NCI-H1694 (cell line): ENCODE results near the gene HECW1.
A peak's percentile ranks its signal among the peaks of the same experiment; 100 is the strongest.
"Not testable (repeated sequence)": the region's sequence is repeated elsewhere in the genome, so short reads cannot be mapped to it uniquely, and the experiment has no call there.

Experiments
- DNase-seq: peaks from one replicate; lab custom pipeline; 2025; lab: John Stamatoyannopoulos, UW

Gene HECW1

DNA sequence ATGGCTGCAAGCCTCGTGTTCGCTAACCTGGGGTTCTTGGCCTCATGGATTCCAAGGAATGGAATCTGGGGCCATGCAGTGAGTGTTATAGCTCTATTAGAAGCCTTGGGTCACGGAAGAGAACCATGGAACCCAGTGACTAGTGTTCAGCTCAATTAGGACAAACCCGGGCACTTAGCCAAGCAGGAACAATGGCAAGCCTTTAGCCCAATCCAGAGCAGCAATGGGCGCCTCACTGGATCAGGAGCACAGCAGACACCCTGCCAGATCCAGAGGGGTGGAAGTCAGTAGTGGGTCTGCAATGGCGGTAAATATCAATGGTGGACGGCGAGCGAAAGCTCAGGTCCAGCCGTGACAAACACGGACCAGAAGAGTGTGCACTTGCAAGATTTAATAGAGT lies 98.1 kb downstream of the HECW1 start:
- not testable (repeated sequence) for DNase-seq

DNA sequence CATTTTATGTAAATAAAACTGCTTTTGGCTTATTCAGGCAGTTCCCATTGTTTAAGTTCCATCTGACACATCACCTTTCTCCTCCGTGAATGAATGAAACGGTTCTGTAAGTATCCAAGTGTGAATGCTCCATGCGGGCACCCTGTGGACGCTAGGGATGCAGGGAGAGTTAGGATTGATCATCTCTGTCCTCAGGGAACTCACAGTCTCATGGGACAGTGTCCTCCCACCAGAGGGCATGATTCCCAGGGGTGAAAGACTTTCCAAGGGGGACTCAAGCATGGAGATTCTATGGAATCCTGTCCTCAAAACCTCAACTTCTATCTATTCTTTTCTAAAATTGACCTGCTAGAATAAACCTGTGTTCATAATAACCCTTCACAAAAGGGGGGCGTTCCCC lies 98.8 kb downstream of the HECW1 start:
- no peak for DNase-seq

DNA sequence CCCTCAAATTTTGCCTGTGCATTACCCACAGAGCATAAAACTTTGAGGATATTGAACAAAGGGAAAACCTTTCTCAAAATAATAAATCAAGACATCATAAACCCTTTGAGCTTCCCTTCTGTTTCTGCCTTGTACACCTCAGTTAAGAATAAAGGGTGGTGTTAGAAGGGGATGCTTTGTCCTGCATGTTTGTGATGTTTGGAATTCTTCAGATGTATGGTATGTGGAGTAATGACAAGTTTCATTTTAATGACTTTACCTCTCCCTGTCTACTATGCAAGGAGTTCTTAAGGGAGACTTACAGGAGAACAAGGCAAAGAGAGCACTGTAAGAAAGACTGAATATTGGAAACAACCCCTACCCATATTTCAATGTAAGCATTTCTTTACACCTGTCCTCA lies 99.2 kb downstream of the HECW1 start:
- DNase-seq: no peak

DNA sequence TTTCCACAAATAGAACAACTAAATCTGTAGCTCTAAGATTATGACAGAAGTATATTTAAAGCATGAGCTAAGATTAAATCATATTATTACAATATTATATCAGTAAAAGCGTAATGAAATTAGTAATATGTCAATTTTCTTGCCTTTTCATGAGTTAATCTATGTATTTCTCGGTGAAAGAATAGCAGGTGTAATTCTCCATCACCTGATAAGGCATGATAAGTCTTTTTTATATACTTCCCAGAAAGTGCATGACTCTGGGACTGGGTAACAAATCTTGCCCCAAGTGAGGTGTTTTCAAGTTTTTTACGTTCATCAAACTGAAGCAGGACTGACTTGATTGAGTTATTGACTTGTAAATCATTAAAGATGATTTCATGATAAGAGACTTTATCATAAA lies 100.5 kb downstream of the HECW1 start:
- DNase-seq: no peak

DNA sequence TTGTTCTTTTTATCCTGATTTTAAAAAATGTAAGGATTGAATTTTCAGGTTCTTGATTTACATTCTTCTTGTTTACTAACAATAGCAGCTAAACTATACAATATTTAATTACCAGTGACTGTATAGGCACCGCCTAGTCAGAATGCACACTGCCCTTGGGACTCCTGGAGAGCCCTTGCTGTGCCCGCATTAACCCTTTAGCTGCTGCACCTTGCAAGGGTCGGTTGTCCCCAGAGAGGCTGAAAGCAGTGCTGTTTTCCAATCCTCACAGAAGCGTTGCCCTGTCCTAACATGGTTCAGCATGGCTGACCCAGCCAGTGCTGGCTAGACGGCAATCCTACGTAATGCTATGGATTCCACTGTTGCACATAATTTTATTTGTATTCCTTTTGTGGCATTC lies 102.6 kb downstream of the HECW1 start:
- no peak for DNase-seq

DNA sequence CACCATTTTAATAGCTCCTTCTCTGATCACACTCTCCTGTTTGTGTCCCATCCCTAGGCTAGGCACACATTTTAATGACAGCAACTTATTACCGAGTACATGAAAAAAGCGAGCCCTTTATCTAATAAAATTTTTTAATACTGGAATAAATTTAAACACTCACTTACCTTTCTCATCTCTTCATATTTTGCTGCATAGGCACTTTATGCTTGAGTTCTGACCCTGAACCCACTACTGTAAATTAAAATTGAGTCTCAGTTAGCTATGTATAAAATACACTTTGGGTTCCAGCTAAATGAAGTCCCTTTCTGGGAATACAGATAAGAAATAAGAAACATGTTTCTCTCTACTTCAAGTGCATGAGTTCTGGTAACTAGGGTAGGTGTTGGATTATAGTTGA lies 104.6 kb downstream of the HECW1 start:
- no peak for DNase-seq

DNA sequence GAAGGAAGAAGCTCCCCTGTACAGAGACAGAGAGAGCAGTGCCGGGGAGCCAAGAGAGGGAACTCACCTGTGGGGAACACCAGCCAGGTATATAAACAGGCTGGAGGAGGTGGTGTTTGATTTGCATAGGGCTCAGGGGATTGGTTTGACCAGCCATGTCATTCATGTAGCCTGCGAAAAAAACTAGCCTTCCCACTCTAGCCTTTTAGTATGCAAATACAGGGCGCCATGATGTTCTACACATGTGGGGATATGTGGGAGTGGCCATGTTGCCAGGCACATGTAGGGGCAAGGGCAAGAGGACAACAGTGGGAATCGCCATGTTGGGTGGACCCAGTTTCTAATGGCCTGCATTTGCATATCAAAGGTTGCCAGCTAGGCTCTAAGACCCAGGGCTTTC lies 106.5 kb downstream of the HECW1 start:
- DNase-seq: not testable (repeated sequence)

DNA sequence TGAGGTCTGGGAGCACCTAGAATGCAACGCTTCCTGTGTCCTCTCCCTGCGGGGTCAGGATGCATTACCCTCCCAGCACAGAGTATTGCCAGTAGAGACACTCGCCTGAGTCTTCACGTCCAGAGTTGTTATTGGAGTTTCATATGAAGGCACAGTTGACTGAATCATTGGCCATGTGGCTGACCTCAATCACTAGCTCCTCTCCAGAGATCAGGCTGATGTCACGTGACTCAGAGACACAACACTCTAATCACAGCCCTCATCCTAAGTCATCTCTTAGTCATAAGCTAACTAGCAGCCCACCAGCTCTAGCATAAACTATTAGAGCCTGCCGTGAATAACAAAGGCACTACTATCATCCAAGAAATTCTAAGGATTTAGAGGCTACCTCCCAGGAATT lies 107.8 kb downstream of the HECW1 start:
- DNase-seq: no peak

DNA sequence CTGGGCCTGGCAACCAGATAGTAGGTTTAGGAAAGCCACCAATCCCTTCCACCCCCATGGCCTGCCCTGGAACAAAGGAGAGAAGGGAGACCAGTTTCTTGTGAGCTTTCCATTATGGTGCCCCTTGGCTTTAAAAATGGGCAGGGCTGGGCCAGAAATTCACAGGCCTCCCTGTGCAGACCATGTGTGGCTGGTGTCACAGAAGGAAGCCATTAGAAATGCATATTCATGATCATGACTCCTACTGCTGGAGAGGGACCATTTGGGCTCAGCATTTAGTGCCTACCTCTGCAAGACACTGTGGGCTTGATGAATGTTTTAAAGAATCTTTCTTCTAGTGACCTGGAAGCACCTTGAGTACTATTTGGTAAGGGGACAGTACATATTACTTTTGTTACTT lies 108.3 kb downstream of the HECW1 start:
- DNase-seq: no peak

DNA sequence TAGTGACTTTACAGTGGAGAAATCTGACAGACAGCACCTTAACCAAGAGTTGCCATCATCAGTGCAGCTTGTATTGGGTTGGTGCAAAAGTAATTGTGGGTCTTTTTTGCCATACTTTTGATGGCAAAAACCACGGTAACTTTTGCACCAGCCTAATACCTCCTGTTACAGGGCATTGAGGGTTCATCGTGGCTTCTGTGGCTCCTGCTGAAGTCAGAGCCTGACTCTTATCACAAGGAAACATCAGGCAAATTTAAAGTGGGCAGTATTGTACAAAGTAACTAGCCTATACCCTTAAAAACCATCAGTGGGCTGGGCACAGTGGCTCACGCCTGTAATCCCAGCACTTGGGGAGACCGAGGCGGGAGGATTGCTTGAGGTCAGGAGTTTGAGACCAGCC lies 117.4 kb downstream of the HECW1 start:
- DNase-seq: no peak

DNA sequence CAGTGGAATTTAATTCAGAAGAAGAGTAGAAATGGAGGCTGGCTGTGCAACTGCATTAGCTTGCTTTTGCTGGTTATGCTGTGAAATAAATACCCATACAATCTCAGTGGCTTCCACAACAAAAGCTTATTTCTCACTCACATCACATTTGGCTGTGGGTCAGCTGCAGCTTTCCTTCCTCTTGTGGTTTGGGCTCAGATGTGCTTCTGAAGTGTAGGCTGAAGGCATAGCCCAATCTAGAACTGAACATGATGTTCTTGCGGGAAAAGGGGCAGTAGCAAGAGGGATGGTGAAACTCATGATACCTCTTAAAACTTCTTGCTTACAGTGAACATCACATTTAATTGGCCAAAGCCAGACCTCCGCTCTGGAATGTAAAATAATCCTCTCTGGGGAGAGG lies 119.9 kb downstream of the HECW1 start:
- DNase-seq: no peak

DNA sequence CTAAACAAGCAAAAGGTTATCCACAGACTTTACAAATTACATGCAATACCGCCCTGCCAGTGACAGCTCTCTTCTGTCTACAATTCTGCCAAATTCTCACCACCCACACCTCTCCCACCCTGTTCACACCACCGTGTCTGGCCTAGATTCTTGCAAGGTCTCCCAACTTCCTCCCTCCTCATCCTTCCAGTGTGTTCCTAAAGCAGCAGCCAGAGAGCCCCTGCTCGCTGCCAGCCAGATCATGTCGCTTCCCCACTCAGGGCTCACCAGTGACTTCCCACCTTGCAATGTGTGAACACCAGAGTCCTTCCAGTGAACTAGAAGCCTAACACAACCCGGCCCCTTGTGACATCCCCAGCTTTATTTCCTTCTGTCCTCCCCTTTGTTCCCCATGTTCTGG lies 121.6 kb downstream of the HECW1 start:
- DNase-seq: no peak

DNA sequence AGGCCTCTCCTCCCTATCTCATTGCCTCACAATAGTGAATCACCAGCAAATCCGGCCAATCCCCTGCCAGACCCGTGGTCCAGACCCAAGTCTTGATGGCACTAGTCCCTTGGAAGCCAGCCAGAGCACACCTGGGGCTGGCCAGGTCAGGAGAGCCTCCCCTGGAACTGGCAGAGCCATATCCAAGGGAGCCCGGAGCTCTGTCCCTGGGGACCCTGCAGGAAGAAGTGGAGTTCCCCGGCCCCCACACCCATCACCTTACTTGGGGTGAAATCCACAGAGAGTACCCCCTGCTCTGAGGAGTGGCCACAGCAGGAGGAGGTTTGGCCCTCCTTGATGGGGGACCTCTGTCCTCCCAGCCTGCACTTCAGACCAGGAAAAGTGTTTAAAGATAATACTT lies 122.5 kb downstream of the HECW1 start:
- no peak for DNase-seq

DNA sequence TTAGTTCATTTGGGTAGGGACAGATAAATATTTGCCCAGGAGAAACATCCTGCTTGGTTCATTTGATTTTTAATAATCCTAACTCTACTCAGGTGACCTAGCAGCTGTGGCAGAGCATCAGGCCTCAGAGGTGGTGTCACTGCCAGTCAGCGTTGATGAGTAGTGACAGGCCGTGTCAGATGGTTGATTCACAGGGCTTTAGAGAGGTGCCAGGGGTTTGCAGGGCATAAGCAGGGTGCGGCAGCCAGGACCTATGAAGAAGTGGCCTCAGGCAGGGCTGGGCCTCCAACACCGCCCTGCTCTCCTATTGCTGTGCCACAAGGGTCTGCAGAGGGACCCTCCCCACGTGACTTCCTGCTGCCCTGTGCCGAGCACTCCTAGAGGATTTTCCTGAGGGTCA lies 128.1 kb downstream of the HECW1 start:
- no peak for DNase-seq

DNA sequence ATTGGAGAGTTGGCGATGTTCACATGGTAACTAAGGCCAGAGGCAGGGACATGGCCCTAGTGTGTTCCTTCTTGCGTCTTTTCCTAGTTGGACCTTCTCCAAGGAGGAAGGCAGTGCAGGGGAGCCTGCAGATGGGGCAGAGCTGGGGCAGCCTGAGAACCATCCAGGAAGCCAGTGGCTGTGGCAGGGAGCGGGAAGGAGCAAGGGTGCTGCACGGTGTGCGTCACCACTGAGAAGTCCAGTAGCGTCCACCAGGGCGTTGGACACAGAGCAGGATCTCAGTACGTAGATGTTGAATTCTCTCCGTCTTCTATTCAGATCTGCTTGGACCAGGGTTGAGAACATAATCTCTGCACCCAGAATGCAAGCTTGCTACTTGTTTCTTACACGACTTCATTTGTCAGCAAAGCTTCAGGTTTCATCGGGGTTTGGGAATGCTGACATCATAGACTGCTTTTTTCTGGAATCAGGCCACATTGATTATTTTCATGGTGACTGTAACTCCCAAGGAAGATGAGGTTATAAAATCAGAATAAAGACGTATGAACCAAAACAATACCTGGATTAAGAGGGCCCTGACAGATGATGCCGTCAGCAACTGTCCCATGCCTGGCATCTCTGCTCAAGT lies 130.3 kb downstream of the HECW1 start:
- DNase-seq: no peak

DNA sequence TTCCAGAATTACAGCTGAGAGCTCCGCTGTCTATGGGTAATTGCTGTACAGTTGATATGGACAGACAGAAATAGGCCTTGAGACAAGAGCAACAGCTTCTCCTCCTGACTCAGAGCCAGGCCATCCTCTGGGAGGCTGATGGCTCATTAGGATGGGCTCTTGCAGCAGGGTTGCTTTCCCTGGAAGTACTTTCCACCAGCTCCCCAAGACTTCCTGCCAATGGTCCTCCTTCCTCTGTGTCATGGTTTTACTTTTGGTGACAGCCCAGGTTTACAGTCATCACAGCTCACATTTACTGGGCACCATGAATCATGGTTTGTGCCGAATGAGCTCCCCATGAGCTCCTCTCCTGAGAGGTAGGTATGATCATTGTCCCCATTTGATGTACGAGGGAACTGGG lies 131.8 kb downstream of the HECW1 start:
- DNase-seq: no peak

DNA sequence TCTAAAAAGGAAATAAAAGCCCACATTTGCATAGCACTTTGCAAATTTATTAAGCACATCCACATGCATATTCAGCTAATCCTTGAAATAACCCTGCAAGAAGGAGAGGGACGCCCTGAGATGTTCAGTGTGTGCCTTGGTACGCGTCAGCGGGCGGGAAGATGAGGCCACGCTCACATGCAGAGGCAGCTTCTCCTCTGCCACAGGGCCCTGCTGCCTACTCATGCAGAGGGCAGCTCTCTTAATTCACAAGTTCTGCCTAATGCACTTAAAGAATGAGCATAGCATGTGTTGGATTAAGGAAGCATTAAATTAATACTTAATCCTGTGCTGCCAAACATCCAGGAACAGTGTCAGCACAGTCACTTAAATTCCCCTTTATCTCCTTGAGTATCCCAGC lies 132.3 kb downstream of the HECW1 start:
- no peak for DNase-seq

DNA sequence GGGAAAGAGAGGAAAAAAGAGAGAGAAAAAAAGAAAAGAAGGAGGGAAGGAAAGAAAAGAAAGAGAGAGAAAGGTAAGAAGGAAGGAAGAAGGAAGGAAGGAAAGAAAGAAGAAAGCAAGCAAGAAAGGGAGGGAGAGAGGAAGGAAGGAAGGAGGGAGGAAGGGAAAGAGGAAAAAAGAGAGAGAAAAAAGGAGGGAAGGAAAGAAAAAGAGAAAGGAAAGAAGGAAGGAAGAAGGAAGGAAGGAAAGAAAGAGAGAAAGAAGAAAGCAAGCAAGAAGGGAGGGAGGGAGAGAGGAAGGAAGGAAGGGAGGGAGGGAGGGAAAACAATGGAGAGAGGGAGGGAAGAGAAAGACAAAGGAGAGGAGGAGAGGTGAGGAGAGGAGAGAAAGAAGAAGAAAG lies 135.3 kb downstream of the HECW1 start:
- no peak for DNase-seq

DNA sequence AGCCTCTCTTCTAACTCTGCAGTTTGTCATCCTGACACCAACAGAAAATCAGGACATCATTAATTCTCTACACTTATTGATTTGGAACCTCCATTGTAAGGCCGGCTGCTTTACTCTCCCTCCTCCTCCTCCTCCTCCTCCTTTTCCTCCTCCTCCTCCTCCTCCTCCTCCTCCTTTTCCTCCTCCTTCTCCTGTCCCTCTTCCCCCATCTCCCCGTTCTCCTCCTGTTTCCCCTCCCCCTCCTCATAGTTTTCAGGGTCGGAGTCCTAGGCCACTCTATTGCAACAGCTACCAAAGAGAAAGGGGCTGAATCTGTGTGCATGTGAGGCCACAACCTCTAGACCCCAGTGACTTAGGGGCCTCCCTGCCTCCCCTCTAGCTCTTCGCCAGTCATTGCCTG lies 136.1 kb downstream of the HECW1 start:
- no peak for DNase-seq

DNA sequence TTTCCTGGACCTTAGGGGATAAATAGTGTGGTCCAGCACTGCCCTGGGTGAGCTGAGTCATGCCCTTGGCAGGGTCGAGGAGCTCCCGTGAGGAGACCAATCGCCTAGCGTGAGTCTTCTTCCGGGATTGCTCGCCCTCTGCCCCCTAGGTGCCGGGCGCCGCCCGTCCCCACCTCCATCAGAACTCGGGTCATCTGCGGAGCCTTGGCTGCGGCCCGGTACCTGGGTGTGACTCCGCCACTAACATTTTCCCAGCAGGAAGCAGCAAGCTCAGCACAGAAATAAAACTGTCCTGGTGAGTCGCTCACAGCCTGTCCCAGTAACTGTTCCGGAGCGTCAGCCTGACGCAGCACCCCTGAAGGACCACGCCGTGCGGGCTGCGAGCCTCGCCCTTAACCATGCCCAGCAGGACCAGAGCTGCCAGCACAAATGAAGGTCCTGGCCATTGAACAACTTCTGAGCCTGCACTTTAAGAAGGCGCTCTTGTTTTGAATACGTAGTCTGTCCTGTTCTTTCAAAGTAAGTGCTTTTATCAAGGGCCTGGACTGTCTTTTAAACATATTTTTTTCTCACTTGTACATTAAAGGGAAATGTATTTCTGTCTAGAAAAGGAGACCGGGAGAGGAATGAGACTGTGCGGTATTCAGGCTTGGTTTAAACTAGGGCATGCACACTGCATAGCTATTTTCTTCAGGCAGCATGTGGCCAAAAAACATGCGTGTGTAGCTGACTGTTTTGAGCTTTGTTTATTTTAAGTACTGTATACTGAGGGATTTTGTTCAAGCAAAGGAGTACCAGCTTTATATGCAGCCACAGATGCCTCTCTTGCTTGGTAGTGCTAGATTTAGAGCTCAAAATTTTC lies 136.7 kb downstream of the HECW1 start:
- no peak for DNase-seq

DNA sequence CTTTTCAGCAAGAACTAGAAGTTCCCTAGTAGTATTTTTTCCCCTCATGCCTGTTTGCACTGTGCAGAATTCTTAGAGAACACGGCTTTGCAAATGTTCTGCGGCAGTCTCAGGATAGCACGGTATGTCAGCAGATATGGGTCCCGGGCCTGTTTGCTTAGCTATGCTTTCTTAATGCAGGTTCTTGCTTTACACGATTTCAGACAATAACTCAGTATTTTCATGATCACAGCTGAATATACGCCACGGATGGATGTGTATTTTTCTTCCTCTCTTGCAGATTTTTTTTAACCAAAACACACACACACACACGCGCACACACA lies 137.3 kb downstream of the HECW1 start:
- no peak for DNase-seq

DNA sequence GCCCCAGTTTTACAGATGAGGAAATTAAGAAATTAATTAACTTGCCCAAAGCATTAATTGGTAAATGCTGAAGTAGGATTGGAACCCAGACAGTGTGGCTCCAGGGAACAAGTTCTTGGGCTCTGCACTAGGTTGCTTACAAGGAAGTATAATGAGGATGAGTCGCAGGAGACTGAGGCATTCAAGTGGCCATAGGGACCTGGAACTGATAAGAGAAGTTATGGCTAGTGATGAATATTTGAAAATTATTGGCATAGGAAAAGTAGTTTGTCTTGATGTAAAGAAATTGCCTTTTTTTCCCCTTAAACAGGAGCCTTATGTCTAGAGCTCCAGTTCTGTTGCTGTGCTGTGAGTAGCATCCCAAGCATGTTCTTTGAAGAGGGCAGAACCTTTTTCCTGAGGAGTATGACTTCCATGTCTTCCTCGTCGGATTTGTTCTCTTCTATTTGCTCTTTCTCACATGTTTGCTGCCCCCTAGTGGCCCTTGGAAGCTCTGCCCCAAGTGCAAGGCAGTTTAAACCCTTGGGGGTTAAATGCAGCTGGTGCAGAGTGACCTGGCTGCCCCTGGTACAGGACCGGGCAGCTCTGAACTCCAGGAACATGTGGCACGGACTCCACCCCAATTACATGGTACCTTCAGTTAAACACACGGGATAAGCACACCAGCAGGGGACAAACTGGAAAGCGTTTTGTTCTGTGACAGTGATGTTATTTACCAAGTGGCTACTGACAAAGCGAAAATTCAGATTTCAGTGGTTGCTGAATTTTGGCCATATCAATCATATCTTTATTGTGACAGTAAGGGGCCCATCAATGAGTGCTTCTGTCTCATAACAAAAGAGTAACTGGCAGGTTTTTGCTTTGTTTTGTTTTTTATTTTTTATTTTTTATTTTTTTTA lies 148.8 kb downstream of the HECW1 start:
- peak; percentile 33 for DNase-seq

DNA sequence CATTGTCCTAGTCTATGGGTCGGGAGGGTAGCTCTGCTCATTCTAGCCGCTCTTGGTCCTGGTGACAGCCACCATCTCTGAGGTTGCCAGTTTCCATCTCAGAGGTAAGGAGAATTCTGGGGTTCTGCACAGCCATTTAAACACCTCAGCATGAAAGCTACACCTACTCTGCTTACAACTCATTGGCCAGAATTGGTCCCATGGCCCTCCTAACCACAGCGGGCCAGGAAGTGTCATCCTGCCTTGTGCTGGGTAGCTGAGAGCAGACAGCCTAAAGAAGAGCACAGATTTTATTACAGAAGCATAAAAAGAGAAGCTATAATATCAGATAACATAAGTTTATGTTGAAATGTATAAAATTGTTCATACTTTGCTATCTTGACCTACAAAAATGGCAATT lies 152.7 kb downstream of the HECW1 start:
- DNase-seq: no peak
